Activated effector memory CD4-positive, alpha-beta T cell treated with anti-CD3 and anti-CD28 coated beads, Interleukin-2, amount 50 U/mL, for 16 hours (primary cell): ENCODE measurements around the gene CUEDC2.

ENCODE experiments used
- DNase-seq: peaks from one replicate; pipeline ENCODE4 v3.0.0-alpha.2; 2020

Gene CUEDC2, protein sequence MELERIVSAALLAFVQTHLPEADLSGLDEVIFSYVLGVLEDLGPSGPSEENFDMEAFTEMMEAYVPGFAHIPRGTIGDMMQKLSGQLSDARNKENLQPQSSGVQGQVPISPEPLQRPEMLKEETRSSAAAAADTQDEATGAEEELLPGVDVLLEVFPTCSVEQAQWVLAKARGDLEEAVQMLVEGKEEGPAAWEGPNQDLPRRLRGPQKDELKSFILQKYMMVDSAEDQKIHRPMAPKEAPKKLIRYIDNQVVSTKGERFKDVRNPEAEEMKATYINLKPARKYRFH

DNA sequence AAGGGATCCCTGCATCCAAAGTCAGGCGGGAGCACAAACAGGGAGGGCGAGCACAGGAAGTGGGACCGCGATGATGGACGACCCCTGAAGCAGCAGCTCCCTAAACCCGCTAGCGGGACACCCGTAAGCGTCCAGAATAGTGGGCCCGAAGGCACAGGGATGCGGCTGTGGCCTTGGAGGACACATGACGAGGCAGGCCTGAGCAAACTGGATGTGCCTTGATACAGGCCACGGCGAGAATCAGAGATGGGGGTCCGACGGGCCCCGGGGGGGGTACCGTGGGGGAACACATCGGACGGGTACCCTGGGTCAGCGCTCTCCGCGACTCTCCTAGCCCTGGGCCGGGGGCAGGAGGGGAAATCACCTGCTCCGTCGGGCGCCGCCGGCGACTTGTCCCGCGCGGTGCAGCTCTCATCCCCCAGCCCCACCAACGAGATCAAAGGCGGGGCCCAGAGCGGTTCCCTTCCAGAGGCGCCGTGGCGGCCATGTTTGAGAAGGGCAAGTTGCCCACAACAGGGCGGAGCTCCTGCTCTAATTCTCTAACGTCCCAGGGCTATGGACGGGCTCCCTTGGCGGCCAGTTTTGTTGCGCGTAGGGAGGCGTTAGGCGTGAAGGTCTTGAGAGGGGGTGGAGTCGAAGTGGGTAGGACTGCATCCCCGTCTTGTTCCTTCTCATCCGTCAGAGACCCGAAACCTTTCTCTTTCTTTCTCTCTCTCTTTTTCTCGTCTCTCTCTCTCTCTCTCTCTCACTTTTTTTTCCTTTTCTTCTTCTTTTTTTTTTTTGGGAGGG, at the start of gene CUEDC2:
CUEDC2 (minus strand) TSS at position 413 of the 789 bp plus-strand sequence. CDS start 7,386 bp downstream, outside the sequence.
- DNase-seq: peak; percentile 97

DNA sequence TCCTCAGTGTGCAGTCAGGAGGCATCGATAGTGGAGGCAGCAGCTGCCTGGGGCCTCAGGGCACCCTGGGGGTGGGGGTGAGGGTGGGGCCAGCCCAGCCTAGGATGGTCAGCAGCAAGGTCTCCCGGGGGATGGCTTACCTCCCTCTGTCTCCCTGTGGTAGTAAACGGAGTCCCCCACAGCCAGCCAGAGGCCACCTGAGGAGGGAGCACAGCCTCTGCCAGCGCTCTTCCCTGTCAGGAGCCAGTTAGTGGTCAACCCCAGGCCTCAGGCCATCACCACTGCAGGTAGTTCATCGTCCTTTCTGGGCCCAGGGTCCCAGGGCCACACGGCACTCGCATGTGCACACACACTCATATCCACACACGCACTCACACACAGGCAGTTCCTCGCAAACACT, 48.0 kb upstream of the CUEDC2 start:
- DNase-seq: no peak

DNA sequence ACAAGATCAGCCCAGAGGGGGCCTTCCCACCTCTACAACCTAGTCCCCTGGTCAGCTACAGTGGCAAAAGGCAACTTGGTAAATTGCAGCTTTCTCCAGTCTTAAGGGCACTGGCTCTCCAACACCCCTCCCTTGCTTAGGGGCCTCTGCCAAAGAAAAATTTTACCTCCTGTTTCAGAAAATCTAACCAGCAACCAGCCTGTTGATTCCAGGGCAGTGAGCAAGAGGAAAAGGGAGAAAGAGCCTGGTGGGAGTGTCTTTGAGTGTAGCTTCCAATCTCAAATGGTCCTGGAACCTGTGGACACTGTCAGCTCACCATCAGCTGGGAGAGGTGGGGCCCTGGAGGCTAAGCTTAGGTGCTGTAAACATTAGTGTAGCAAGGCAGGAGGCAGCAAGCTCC, 47.3 kb upstream of the CUEDC2 start:
- no peak for DNase-seq

DNA sequence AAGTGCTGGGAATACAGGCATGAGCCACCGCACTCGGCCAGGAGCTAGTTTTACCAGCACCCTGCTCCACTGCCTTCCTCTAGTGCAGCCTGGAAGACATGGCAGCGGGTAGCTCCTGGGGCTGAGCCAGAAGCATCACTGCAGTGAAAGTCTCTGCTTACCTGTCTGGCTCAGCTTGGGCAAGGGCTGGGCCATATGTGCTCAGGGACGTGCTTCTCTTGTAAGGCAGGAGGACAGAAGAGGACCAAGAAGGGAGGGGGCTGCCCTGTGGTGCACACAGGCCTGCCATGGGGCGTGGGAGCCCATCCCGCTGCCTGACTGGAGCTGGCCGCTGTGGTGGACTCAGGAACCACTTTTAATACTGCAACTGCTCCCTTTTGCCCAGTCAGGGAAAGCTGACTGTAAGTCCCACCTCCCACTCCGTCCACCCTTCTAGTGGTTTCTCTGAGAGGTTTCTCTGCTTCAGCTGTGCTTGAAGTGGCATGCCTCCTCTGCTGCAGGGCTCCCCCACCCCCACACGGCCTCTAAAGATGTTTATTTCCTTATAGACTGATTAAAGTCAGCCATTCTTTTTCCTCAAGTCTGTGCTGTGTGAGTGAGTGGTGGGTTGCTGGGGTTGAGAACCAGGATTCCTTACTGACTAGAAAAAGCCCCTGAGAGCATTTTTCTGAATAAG, 44.2 kb upstream of the CUEDC2 start:
- no peak for DNase-seq

DNA sequence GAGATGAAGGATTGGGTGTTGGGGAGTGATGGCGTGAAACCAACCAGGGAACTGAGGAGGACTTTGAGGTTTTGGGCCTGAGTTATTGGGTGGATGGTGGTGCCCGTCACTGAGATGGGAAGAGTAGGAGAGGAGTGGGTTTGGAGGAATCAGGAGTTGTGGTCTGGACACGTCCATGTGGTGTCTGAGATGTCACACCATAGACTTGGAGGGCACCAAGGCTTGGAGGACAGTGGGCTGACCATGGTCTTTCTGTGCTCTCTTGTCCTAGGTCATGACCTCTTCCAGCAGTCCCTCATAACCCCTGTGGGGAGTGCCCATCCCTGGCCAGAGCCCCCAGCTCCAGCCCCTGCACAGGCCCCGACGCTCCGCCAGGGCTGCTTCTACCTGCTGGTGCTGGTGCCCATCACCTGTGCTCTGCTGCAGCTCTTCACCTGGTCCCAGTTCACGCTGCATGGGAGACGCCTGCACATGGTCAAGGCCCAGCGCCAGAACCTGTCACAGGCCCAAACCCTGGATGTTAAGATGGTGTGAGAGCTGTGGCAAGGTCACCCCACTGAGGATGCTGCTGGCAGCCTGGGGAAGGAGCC, 43.2 kb upstream of the CUEDC2 start:
- DNase-seq: no peak

DNA sequence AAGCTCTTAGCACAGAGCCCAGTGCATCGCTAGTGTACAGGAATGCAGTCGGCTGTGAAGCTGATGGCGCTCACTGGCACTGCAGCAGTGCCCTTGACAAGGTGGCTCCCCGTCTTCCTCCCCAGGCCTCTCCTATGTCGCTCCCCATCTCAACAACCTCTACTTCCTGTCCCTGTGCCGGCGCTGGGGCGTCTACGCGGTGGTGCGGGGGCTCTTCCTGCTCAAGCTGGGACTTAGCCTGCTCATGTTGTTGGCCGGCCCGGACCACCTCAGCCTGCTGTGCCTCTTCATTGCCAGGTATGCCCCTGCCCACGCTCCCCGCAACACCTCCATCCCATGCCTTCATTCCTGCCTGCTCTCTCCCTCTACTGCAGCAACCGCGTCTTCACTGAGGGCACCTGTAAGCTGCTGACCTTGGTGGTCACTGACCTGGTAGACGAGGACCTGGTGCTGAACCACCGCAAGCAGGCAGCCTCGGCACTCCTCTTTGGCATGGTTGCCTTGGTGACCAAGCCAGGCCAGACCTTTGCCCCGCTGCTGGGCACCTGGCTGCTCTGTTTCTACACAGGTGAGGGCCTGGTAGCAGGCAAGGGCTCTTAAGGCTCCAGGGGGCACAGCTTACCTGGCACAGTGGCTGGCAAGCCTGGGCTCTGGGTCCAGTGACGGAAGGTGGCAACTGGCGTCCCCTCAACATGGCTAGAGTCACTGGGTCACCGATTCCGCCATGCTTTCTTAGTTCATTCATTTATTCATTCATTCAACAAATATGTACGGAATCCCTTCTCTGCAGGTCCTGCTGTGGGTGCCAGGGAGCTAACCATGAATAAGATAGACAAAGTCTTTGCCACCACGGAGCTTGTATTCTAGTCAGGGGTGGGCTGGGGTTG, 41.3 kb upstream of the CUEDC2 start:
- DNase-seq: peak; percentile 65

DNA sequence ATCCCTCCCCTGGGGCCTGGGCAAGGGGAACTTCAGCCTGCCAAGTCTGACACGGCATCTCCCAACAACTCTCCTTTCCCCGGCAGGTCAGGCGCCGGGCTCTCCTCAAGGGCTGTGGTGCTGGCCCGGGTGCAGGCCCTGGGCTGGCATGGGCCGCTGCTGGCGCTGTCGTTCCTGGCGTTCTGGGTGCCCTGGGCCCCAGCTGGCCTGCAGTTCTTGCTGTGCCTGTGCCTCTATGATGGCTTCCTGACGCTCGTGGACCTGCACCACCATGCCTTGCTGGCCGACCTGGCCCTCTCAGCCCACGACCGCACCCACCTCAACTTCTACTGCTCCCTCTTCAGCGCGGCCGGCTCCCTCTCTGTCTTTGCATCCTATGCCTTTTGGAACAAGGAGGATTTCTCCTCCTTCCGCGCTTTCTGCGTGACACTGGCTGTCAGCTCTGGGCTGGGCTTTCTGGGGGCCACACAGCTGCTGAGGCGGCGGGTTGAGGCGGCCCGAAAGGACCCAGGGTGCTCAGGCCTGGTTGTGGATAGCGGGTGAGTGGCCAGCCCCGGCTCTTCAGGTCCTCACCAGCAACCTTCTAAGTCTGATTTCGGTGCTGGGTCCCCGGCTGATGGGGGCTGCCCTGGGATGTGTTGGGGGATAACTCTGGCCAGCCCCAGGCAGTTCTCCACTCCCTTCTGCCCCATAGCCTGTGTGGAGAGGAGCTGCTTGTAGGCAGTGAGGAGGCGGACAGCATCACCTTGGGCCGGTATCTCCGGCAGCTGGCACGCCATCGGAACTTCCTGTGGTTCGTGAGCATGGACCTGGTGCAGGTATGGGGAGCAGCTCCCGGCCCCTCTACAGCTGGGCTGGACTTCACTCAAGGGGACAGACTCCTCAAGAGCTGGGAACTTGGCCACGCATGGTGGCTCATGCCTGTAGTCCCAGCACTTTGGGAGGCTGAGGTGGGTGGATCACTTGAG, 38.5 kb upstream of the CUEDC2 start:
- DNase-seq: no peak

DNA sequence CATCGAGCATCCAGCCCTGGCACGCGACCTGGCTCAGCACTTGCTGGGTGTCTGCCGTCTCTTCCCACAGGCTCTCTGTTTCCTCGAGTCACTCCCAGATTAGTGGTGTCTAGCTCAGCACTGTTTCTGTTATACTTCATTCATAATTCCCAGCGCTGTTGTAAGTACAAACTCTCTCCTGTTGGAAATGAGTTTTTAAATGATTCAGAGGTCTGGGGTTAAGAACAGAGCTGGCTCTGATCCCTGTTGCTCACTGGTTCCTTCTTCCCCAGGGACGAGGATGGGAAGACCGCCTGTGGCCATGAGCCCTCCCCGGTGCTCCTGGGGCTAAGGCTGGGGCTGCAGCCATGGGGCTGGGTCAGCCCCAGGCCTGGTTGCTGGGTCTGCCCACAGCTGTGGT, 36.3 kb upstream of the CUEDC2 start:
- no peak for DNase-seq

DNA sequence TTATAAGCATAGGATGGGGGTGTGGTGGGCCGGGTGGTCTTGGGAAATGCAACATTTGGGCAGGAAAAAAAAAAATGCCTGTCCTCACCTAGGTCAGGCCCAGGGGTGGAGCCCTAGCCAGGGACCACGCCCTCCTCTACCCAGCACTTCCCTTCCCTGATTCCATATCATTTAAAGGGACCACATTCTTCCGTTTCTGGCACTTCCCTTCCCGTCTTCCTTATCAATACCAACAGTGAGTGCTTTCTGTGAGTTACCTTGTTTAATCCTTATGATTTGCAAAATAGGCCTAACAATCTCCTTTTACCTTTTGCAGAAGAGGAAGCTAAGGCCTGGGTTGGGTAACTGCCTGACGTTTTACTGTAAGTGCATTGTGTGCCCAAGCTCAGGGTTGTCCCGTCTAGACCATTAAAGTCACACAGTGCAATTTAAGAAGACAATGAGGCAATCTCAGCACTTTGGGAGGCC, 35.6 kb upstream of the CUEDC2 start:
- no peak for DNase-seq

DNA sequence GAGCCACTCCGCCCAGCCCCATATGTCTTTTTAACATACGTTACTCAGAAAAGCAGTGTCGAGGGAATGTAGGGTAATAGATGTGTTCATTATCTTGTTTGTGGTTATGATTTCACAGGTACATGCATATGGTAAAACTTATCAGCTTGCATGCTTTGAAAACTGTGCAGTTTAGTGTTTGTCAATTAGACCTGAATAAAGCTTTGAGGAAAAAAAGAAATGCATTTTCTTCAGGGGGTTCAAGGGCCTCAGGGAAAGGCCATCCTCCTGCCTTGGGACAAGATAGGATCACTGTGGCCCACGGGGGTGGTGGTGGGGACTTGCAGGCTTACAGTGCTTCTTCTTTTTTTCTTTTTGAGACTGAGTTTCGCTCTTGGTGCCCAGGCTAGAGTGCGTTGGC, 34.9 kb upstream of the CUEDC2 start:
- DNase-seq: no peak

DNA sequence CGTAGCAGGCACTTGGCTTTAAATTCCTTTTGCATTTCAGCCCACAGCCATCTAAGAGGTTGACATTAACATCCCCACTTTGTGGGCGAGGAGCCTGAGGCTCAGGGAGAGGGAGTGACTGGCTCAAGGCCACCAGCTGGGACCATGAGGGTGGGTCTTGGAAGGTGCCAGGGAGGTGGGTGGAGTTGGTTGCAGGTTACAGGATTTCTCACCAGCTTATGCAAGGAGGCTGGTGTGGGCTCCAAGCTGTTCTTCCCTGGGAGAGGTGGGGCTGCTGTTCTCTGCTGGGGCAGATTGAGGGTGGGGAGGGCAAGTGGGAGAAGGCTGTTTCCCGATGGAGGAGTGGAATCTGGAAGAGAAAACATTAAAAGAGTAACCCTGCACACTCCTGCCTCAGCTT, 33.1 kb upstream of the CUEDC2 start:
- DNase-seq: no peak

DNA sequence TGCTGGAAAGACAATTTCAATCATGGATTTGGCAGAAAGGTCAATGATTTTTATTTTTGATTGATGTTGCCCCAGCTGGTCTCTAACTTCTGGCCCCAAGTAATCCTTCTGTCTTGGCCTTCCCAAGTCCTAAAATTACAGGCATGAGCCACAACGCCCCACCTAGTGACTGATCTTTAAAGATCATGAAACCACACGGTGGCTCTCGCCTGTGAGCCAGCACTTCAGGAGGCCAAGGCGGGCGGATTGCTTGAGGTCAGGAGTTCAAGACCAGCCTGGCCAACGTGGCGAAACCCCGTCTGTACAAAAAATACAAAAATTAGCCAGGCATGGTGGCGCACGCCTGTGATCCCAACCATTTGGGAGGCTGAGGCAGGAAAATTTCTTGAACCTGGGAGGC, 31.6 kb upstream of the CUEDC2 start:
- no peak for DNase-seq

DNA sequence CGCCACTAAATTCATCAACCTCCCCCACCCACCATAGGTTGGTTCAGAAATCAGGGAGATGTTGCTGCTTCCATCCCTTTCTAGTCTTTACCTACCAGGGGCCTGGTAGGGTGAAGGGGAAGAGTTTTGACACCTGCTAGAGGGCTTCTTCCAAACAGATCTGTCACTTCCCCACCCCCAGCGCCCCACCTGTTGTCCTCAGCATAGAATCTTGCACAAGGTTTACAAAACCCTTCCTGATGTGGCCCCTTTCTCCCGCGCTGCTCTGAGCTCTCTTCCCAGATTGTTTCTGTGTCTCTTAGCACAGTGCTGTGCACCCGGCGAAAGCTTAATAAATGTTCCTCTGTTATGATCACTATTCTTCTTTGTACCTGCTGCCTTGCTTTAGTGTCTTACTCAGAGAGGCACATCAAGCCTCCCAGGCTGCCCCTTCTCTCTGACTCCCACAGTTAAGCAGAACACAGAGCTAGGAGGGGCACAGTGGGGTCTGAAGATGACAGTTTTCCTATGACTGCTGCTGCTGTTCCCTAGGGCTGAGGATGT, 30.2 kb upstream of the CUEDC2 start:
- DNase-seq: no peak

DNA sequence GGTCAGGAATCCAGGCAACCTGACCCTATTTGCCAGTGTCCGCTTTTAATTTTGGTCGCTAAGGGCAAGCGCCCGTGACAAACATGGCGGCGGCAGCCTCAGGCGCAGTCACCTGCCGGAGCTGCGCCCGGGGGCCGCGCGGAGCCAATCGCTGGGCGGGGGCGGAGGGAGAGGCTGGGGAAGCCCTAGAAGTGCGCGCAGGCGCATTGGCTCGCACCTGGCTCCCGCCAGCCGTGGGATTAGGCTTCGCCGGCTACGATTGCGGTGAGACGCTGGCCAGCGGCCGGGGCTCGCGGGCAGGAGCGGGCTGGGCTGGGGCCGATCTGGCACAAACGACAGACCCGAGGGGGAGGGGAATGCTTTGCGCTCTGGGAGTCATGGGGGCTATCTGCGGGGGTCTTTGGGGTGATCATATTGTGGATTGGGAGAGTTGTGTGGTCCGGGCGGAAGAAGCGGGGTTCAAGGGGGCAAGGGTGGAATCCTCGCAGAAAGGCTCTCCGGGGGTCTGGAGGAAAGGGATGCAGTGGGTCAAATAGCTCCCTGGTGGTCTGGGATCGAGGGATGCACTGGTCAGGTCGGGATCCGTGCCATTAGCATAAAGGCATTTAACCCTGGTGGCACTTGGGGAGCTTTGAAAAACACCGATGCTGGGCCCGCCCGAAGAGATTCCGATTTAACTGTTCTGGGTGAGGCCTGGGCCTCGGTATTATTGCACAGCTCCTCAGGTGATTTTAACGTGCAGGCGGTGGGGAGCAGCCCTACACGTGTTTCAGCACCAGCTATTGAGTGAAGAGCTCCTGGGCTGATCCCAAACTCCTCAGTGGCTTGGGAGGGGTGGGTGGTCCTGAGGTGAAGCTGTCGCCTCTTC, 29.0 kb upstream of the CUEDC2 start:
- peak; percentile 98 for DNase-seq

DNA sequence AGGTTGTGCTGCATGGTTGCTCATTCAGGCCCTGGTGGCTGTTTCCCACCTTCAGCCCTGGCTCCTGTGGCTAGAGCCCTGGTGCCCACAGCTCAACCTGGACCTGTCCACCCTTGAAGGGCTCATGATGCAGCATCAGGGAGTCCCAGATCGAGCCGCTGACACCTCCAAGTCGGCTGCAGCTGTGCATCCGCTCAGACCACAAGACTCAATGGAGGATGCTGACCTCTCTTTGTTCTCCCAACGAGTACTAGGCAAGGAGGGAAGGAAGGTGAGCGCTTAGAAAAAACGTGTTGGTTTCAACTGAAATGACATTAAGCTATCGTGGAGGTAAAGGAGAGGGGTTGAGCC, 28.4 kb upstream of the CUEDC2 start:
- DNase-seq: no peak

DNA sequence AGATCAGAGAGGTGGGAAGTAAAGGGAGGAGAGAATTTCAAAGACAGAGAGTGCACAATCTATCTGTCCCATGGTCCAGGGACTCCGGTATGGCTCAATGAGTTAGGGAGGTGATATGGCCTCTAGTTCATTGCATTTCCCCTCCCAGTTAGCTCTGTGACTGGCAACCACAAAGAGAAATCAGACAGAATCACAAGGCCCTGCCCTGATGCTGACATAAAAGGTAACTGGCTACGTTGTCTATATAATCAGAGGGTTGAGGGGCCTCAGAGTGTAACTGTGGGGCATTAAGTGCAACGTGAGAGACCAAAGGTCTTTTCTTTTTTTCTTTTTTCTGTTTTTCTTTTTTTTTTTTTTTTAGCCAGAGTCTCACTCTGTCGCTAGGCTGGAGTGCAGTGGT, 26.3 kb upstream of the CUEDC2 start:
- no peak for DNase-seq

DNA sequence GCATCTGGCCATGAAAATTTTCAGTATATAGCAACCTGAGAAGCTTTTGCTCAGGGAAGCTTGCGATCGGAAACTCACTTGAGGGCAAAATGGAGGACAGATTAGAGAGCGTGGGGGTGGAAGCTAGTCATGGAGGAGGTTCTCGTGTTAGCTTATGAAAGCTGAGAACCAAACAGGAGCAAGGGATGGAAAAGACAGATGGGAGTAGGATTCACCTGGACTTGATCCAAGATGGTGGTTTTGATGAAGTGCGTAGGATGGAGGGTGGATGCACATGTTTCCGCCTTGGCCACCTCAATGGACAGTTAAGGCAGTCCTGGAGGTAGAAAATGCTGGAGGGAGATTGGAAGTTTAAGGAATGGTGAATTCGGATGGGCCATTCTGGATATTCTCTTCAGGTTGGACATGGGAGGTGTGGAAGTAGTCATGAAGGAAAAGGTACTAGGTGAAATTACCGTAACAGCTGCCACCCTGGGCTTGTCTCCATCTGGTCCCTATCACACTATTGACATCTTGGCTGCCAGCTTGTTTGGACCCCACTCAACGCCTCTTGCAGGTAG, 25.3 kb upstream of the CUEDC2 start:
- no peak for DNase-seq

DNA sequence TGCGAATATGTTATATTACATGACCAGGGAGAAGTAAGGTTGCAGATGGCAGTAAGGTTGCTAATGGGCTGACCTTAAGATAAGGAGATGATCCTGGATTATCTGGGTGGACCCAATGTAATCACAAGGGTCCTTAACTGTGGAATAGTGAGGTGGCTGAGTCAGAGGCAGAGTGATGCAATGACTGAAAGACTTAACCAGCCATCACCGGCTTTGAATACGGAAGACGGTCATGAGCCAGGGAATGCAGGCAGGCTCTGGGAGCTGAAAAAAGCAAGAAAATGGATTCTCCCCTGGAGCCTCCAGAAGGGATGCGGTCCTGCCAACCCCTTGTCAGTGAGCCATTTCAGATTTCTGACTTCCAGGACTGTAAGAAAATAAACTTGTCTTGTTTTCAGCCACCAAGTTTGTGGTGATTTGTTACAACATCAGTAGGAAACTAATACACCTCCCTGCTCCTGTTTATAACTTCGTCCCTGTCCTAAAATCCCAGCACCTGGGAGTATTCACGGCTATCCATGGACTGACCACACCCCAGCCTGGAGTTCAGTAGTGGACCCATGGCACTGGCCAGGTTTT, 23.6 kb upstream of the CUEDC2 start:
- no peak for DNase-seq
